HG03457 (cell line): ENCODE results near the gene TMEM178B.

Experiments
- ATAC-seq: cut with Tn5 transposase; IDR thresholded peaks from one replicate; pipeline ENCODE4 v1.9.1; 2021; ENCODE audit warnings: moderate number of reproducible peaks; ENCODE audit not compliant: unreplicated experiment

The TMEM178B gene

GRCh38 chr7:141456298-141456697 lies 382.4 kb downstream of the TMEM178B start:
- ATAC-seq: no peak

GRCh38 chr7:141456711-141457110 lies 382.8 kb downstream of the TMEM178B start:
- no peak for ATAC-seq

- ATAC-seq: no peak
These were observed 387.2 kb downstream of the TMEM178B start for GRCh38 chr7:141460781-141461715.

GRCh38 chr7:141461924-141462323 lies 388.1 kb downstream of the TMEM178B start:
- no peak for ATAC-seq

- no peak for ATAC-seq
These were observed 389.1 kb downstream of the TMEM178B start for GRCh38 chr7:141462958-141463357.

GRCh38 chr7:141463986-141464385 lies 390.1 kb downstream of the TMEM178B start:
- no peak for ATAC-seq

GRCh38 chr7:141464551-141464950 lies 390.7 kb downstream of the TMEM178B start:
- no peak for ATAC-seq

- no peak for ATAC-seq
These were observed 392.5 kb downstream of the TMEM178B start for GRCh38 chr7:141466151-141466904.

GRCh38 chr7:141468341-141468740 lies 394.5 kb downstream of the TMEM178B start:
- no peak for ATAC-seq

- no peak for ATAC-seq
These were observed 401.8 kb downstream of the TMEM178B start for GRCh38 chr7:141475679-141476078.

- no peak for ATAC-seq
These were observed 404.0 kb downstream of the TMEM178B start for GRCh38 chr7:141477865-141478264.

- ATAC-seq: no peak
These were observed 405.0 kb downstream of the TMEM178B start for GRCh38 chr7:141478845-141479244.

GRCh38 chr7:141480953-141481352 lies 407.1 kb downstream of the TMEM178B start:
- ATAC-seq: no peak

GRCh38 chr7:141481971-141482370 lies 408.1 kb downstream of the TMEM178B start:
- no peak for ATAC-seq

- ATAC-seq: no peak
These were observed 409.2 kb downstream of the TMEM178B start for GRCh38 chr7:141483044-141483443.

GRCh38 chr7:141484907-141485306 lies 411.0 kb downstream of the TMEM178B start:
- no peak for ATAC-seq

GRCh38 chr7:141486959-141487358 lies 413.1 kb downstream of the TMEM178B start:
- no peak for ATAC-seq

- no peak for ATAC-seq
These were observed 416.6 kb downstream of the TMEM178B start for GRCh38 chr7:141490474-141490873.

- no peak for ATAC-seq
These were observed 421.2 kb downstream of the TMEM178B start for GRCh38 chr7:141495057-141495456.

GRCh38 chr7:141497391-141497790 lies 423.5 kb downstream of the TMEM178B start:
- ATAC-seq: no peak

- no peak for ATAC-seq
These were observed 426.7 kb downstream of the TMEM178B start for GRCh38 chr7:141500608-141501007.

- ATAC-seq: no peak
These were observed 427.6 kb downstream of the TMEM178B start for GRCh38 chr7:141501451-141501850.
